Large intestine (tissue), 3 donors: Measurements from ENCODE around the gene C2CD3. TPM values are rescaled to one million over a fixed set of nuclear protein-coding genes. Genes with fewer than 3 reads are reported as not detected.

Source experiments
- DNase-seq, 2 donors: peaks; one replicate each; pipeline versions ENCODE4 v3.0.0 to v3.0.0-alpha.2; 2013
- H3K27ac ChIP-seq: one replicate; pipeline ENCODE4 v1.5.1; 2013; ENCODE audit warnings: low read length
- H3K27me3 ChIP-seq: 2 replicates; pipeline ENCODE4 v1.6.1; 2013; ENCODE audit warnings: low read length; ENCODE audit not compliant: control insufficient read depth, insufficient read depth
- H3K36me3 ChIP-seq: 2 replicates; pipeline ENCODE4 v1.6.1; 2013; ENCODE audit warnings: low read length; ENCODE audit not compliant: control insufficient read depth, insufficient read depth
- H3K4me1 ChIP-seq: one replicate; pipeline ENCODE4 v1.6.1; 2013; ENCODE audit warnings: low read length; ENCODE audit not compliant: control insufficient read depth, insufficient read depth
- H3K4me3 ChIP-seq: one replicate; pipeline ENCODE4 v1.5.1; 2013; ENCODE audit warnings: low read length
- H3K9me3 ChIP-seq: one replicate; pipeline ENCODE4 v1.6.1; 2013; ENCODE audit warnings: mild to moderate bottlenecking, low read depth, low read length, moderate library complexity; ENCODE audit not compliant: control insufficient read depth
- WGBS: methylation state at CpG from one replicate; pipeline ENCODE4 v1.1.5; 2013; ENCODE audit warnings: low lambda C conversion rate; ENCODE audit not compliant: insufficient coverage; 5-methylcytosine and 5-hydroxymethylcytosine counted together
- polyA plus RNA-seq: library from polyadenylated mRNA; unstranded; fragments of 120-200 nt; gene quantifications from one replicate; pipeline ENCODE4 v1.2.1, GENCODE V29; 2013

C2CD3 gene
- polyA plus RNA-seq, 1 donor, result 12.3 TPM

DNA sequence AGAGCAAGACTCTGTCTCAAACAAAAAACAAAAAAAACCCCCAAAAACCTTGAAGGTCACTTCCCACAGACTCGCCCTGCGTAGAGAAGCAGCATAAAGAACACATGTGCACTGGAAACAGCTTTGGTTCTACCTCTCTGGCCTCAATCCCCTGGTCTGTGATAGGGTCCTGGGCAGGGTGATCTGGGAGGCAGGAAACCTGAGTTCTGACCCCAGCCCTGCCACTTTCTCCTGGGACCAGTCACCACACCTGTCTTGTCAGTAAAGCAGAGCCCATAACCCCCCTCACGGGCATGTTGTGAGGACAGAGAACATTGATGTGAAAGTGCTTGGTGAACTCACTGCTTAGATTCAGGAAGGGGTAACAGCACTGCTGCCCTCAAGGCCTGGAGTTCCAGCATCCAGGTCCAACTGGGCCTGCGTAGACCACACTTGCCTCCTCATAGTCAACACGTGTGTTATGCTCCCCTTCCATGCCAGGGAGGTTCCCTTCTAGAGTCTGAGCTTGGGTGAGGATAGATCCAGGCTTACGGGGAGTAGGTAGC is 199.6 kb downstream of the C2CD3 start:
- H3K4me1 ChIP-seq, result no peaks in the 10 kb centered on the region
- peaks cover 11% of the 10 kb centered on the region for H3K36me3 ChIP-seq
- no CpG with 5 or more reads among the region's 6 CpGs for WGBS
- H3K9me3 ChIP-seq, result no peaks in the 10 kb centered on the region
- H3K27ac ChIP-seq, result no peak overlapping the region
- no peak overlapping the region for H3K4me3 ChIP-seq
- DNase-seq, result no peak
- H3K27me3 ChIP-seq, result no peaks in the 10 kb centered on the region

DNA sequence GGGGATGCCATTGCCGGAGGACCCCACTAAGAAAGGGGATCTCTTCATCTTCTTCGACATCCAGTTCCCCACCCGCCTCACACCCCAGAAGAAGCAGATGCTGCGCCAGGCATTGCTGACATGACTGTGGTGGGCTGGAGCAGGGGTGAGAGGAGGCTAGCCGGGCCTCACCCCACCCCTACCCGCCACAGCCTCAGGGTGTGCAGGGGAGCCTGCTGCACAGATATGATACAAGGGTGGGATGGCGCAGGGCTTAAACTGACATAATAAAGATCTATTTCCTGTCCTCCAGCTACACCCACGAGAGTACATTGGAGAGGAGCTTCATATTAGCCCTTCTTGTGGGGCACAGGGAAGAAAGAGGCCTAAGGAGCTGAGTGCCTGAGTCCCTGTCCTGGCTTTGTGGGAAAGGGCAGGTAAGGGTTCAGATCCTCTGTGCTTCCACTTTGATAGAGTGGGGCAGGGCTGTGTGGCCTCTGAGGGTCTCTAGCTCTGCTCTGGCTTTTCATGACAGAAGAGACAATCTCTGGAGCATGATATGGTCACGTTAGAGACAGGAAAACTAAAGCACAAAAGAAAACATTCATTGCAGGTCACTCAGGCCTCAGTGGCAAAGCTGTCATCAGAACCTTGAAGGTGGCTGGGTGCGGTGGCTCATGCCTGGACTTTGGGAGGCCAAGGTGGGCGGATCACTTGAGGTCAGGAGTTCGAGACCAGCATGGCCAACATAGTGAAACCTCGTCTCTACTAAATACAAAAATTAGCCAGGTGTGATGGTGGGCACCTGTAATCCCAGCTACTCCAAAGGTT is 200.6 kb downstream of the C2CD3 start:
- Histone ChIP-seq H3K4me3 (no peak overlapping the region), H3K36me3 (peaks cover 6% of the 10 kb centered on the region), H3K27ac (no peak overlapping the region), H3K9me3 (no peaks in the 10 kb centered on the region), H3K4me1 (no peaks in the 10 kb centered on the region), H3K27me3 (no peaks in the 10 kb centered on the region)
- no CpG with 5 or more reads among the region's 13 CpGs for WGBS
- no peak for DNase-seq

DNA sequence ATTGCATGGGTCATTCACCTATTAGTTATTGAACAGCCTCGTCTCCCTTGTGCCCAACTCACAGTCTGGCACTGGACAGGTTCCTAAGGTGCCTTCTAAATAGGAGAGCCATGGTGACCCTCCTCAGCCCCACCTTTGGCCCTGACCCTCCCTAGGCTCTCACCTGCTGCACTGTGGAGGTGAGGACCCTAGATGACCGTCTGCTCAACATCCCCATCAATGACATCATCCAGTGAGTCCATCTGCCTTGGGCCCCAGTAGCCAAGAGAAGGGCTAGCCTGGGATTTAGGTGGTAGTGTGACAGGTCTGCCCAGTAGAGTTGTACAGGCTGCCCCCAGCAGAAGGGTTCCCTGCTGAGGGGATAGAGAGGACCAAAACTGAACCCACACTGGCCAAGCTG is 201.7 kb downstream of the C2CD3 start:
- H3K9me3 ChIP-seq, result no peaks in the 10 kb centered on the region
- no peak overlapping the region for H3K4me3 ChIP-seq
- H3K4me1 ChIP-seq, result no peaks in the 10 kb centered on the region
- no peak overlapping the region for H3K27ac ChIP-seq
- no peak for DNase-seq
- no CpG with 5 or more reads among the region's 2 CpGs for WGBS
- H3K27me3 ChIP-seq, result peaks cover 2% of the 10 kb centered on the region
- no peaks in the 10 kb centered on the region for H3K36me3 ChIP-seq

DNA sequence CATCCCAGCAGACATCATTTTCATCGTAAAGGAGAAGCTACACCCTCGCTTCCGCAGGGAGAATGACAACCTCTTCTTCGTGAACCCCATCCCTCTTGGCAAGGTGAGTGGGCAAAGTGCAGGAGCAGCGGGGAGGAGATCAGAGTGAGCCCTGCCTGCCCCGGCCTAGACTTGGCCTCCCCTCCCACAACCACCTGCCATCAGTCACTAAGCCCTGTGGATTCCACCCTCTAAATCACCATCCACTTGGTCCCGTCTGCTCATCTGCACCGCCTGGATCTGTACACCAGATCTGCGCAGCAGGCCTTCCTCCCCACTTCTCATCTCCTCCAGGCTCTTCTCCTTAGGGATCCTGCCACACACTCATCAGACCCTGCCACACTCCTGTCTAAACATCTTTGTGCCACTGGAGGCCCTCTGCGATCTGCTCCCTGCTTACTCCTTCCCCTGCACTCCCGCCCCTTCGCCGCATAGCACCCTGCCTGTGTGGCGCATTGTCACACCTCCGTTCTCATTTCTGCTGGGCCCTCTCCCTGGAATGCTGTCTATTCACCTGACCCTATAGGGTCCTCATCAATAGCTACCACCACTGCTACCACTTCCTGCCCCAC is 202.3 kb downstream of the C2CD3 start:
- Histone ChIP-seq H3K27me3 (peaks cover 2% of the 10 kb centered on the region), H3K36me3 (no peaks in the 10 kb centered on the region), H3K27ac (no peak overlapping the region), H3K4me1 (no peaks in the 10 kb centered on the region), H3K4me3 (no peak overlapping the region), H3K9me3 (no peaks in the 10 kb centered on the region)
- no CpG with 5 or more reads among the region's 15 CpGs for WGBS
- DNase-seq, result no peak

DNA sequence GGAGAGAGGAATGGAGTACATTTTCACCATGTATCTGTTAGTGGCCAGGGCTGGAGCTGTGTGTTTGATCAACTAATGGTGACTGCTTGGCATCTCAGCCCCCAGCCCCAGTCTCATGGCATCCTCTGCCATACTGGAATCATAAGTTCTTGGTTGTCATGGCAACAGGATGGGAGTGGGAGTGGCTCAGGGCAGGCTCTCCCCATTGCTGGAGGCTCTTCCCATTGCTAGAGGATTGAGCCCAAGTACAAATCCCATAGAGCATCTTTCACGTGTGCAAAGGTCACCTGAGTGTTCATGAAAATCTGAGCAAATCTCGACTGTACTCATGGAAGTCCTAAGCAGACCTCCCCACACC is 205.1 kb downstream of the C2CD3 start:
- H3K36me3 ChIP-seq, result no peaks in the 10 kb centered on the region
- H3K4me3 ChIP-seq, result no peak overlapping the region
- H3K9me3 ChIP-seq, result no peaks in the 10 kb centered on the region
- peaks cover 2% of the 10 kb centered on the region for H3K27me3 ChIP-seq
- DNase-seq, result no peak
- no CpG with 5 or more reads among the region's 2 CpGs for WGBS
- no peaks in the 10 kb centered on the region for H3K4me1 ChIP-seq
- H3K27ac ChIP-seq, result no peak overlapping the region

DNA sequence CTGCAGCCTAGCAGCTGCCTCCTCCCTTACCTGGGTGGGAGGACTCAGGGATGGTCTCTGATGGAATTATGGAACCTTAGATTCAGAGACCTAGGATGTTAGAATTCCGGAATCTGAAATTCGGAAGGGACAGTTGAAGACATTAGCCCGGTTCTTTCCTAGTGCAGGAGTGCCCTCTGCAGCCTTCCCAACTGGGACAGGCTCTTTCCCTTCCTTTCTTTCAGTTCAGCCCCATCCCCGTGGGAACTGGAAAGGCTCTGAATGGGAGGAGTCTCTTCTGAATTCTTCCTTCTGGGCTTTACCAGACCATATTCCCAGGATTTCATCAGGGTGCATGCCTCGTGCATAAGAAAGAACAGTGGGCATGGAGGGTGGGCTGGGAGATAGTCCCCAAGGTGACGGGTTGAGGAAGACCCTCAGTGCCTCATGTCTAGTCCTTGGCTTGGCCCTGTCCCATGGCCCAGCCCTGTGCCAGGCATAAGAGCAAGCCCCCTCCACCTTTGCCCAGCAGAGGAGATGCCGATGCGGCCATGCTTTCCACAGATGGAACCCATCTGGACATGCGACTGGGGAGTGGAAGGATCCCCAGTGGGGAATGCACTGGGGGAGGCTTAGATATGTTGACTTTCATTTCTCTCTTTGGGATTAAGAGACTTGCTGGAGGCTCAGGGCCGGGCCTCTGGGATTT is 205.6 kb downstream of the C2CD3 start:
- Histone ChIP-seq H3K9me3 (no peaks in the 10 kb centered on the region), H3K27ac (no peak overlapping the region), H3K27me3 (peaks cover 2% of the 10 kb centered on the region), H3K4me1 (no peaks in the 10 kb centered on the region), H3K36me3 (no peaks in the 10 kb centered on the region), H3K4me3 (no peak overlapping the region)
- DNase-seq, result no peak
- WGBS, result 30% methylated on average over 2 of the region's 10 CpGs

DNA sequence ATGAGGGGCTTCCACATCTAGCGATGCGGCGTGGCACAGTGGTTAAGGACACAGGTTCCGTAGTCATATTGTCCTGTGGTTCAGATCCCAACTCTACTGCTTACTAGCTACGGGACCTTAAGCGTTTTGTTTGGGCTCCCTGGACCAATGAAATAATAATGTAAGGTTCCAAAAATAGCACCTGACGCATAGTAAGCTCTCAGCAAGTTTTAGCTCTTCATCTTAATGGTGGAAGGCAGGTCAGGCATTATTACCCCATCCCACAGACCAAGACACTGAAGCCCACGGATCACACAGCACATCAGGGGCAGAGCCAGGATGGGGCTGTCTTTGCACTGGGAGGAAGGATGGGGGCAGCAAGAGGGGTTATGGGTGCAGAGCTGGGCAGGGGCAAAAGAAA is 206.9 kb downstream of the C2CD3 start:
- H3K36me3 ChIP-seq, result no peaks in the 10 kb centered on the region
- H3K9me3 ChIP-seq, result no peaks in the 10 kb centered on the region
- no peaks in the 10 kb centered on the region for H3K4me1 ChIP-seq
- no peak overlapping the region for H3K27ac ChIP-seq
- H3K4me3 ChIP-seq, result no peak overlapping the region
- no CpG with 5 or more reads among the region's 8 CpGs for WGBS
- DNase-seq, result no peak
- peaks cover 5% of the 10 kb centered on the region for H3K27me3 ChIP-seq

Other genes with a start within 250 kb of the C2CD3 start
- gene DNAJB13, start 220.0 kb downstream of the C2CD3 start, polyA plus RNA-seq, result 0.22 TPM
- gene UCP2, start 188.2 kb downstream of the C2CD3 start, polyA plus RNA-seq, result 47.7 TPM
- gene UCP3, start 161.9 kb downstream of the C2CD3 start, polyA plus RNA-seq, result 2.3 TPM
- 27.8 TPM for gene PPME1, start 287 bp upstream of the C2CD3 start, polyA plus RNA-seq
- 1.3 TPM for gene P4HA3, start 140.6 kb upstream of the C2CD3 start, polyA plus RNA-seq
- gene PGM2L1, start 227.4 kb upstream of the C2CD3 start, polyA plus RNA-seq, result 6.7 TPM